Mesendoderm (in vitro differentiated cells): ENCODE results near the gene CREB3L2.

ENCODE experiments used
- DNase-seq: peaks from one replicate; pipeline ENCODE4 v3.0.0; 2013
- H2AK5ac ChIP-seq: 2 replicates; pipeline ENCODE4 v1.6.1; 2013; ENCODE audit warnings: low read length, inconsistent platforms
- H2BK120ac ChIP-seq: 2 replicates; pipeline ENCODE4 v1.6.1; 2013; ENCODE audit warnings: low read depth, mild to moderate bottlenecking, low read length, moderate library complexity, mixed read lengths
- H2BK15ac ChIP-seq: replicated peaks from 2 replicates; pipeline ENCODE4 v1.6.1; 2013; ENCODE audit warnings: low read depth, mild to moderate bottlenecking, moderate library complexity
- H2BK5ac ChIP-seq: 2 replicates; pipeline ENCODE4 v1.6.1; 2013; ENCODE audit warnings: low read length, inconsistent platforms
- H3K18ac ChIP-seq: 2 replicates; pipeline ENCODE4 v1.6.1; 2013; ENCODE audit warnings: mild to moderate bottlenecking, low read length, mixed read lengths
- H3K23ac ChIP-seq: one replicate; pipeline ENCODE4 v1.6.1; 2013; ENCODE audit warnings: low read length
- H3K27ac ChIP-seq: 2 replicates; pipeline ENCODE4 v1.5.1; 2013; ENCODE audit warnings: low read depth, mild to moderate bottlenecking, inconsistent platforms, low read length, moderate library complexity
- H3K27me3 ChIP-seq: 2 replicates; pipeline ENCODE4 v1.6.1; 2013; ENCODE audit warnings: low read length, control low read depth, mild to moderate bottlenecking, inconsistent platforms; ENCODE audit not compliant: insufficient read depth, poor library complexity
- H3K36me3 ChIP-seq: 2 replicates; pipeline ENCODE4 v1.6.1; 2013; ENCODE audit warnings: low read length, inconsistent platforms; ENCODE audit not compliant: control insufficient read depth, insufficient read depth
- H3K4ac ChIP-seq: one replicate; pipeline ENCODE4 v1.6.1; 2013; ENCODE audit warnings: low read depth, mild to moderate bottlenecking, low read length, moderate library complexity
- H3K4me1 ChIP-seq: 2 replicates; pipeline ENCODE4 v1.6.1; 2013; ENCODE audit warnings: low read depth, low read length, inconsistent platforms; ENCODE audit not compliant: control insufficient read depth
- H3K4me2 ChIP-seq: 2 replicates; pipeline ENCODE4 v1.6.1; 2013; ENCODE audit warnings: low read length
- H3K4me3 ChIP-seq: 2 replicates; pipeline ENCODE4 v1.5.1; 2013; ENCODE audit warnings: mild to moderate bottlenecking, low read length
- H3K56ac ChIP-seq: one replicate; pipeline ENCODE4 v1.6.1; 2013; ENCODE audit warnings: low read length
- H3K79me1 ChIP-seq: 2 replicates; pipeline ENCODE4 v1.6.1; 2013; ENCODE audit warnings: low read length, inconsistent platforms
- H3K79me2 ChIP-seq: 2 replicates; pipeline ENCODE4 v1.6.1; 2013; ENCODE audit warnings: mild to moderate bottlenecking, low read length; ENCODE audit not compliant: control insufficient read depth, insufficient read depth
- H3K9ac ChIP-seq: 2 replicates; pipeline ENCODE4 v1.6.1; 2013; ENCODE audit warnings: low read length, inconsistent platforms
- H4K5ac ChIP-seq: one replicate; pipeline ENCODE4 v1.6.1; 2013; ENCODE audit warnings: low read length
- H4K8ac ChIP-seq: one replicate; pipeline ENCODE4 v1.6.1; 2013; ENCODE audit warnings: low read depth, mild to moderate bottlenecking, control low read depth, low read length, moderate library complexity
- WGBS: extraction: QIAGEN DNeasy Blood & Tissue Kit; methylation state at CpG from one replicate; pipeline ENCODE4 v1.1.7; 2013; ENCODE audit warnings: low lambda C conversion rate, missing lambda C conversion rate; ENCODE audit not compliant: insufficient coverage; ENCODE audit errors: extremely low coverage; 5-methylcytosine and 5-hydroxymethylcytosine counted together

Gene CREB3L2

DNA sequence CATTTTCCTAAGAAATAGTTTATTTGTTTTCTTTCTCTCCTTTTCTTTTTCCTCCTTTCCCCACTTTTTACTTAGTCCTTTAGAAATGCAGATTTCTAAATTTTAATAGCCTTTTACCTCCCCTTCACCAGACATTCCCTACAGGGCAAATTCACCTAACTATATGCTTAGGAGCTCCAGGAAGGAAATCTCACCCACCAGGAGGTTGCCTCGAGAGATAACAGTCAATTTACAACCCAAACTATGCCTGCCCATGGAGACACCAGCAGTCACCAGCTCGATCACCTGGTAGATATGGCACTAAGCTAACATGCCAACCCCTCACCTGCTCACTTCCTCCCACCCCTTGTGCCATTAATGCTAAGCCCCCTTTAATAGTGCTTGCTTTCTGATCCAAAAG, 25.2 kb upstream of the CREB3L2 start:
- Histone ChIP-seq H3K4me1 (peaks cover 3% of the 10 kb centered on the region), H3K4me2 (no peak overlapping the region), H3K36me3 (no peaks in the 10 kb centered on the region), H3K27me3 (no peaks in the 10 kb centered on the region), H2BK120ac (no peak overlapping the region), H2BK15ac (no peak overlapping the region), H3K18ac (no peak overlapping the region), H3K27ac (no peak overlapping the region), H3K56ac (peak overlapping the region; percentile 69), H2AK5ac (no peak overlapping the region), H3K9ac (no peak overlapping the region), H3K23ac (no peak overlapping the region), H4K8ac (no peak overlapping the region), H3K79me1 (no peaks in the 10 kb centered on the region), H3K4ac (peak overlapping the region; percentile 22), H3K79me2 (no peaks in the 10 kb centered on the region), H4K5ac (no peak overlapping the region), H3K4me3 (no peak overlapping the region), H2BK5ac (peak overlapping the region; percentile 100)
- WGBS: no CpG with 5 or more reads among the region's 2 CpGs
- peak; percentile 69 for DNase-seq

DNA sequence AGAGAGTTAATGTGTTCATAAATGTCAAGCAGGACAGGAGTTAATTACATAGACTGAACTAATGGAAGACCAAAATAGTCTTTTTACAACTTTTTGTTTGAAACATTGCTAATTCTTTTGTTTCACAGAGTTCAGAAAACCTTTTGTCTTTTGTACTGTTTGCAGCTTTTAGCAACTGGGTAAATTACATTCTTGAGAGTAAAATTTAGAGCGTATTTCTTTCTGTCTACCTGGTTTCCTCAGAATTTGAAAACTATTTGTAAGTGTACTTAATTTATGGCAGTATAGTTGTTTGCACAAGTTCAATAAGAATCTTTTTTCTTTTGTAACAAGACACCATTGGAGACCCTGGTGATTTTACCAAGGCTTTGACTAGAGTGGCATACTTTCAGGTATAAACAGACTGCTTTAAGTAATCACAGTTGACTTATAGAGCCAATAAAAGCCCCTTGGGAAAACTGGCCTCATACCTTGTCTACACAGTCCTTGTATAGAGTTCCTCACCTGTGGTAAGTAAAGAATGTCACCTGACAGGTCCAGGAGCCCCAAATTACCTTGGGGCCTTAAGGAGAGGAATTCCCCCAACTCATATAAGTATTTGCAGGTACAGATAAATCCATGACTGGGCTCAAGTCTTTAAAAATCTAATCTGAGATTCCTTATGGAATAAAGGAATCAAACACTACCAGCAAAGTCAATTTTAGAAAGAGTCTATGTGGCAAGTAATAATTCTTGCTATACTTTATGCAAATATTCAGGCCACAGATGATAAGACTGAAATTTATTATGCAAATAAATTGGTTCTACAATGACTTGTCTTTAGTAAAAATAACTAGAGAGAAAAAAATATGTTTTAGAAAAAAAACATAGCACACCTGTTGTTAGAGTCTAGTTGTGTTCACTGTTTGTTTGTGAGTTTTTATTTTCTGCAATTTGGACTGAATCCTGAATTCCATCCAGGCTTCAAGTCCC, 23.6 kb upstream of the CREB3L2 start:
- Histone ChIP-seq H2BK120ac (no peak overlapping the region), H3K56ac (no peak overlapping the region), H3K79me1 (no peaks in the 10 kb centered on the region), H3K27ac (no peak overlapping the region), H3K4ac (no peak overlapping the region), H4K8ac (no peak overlapping the region), H3K79me2 (no peaks in the 10 kb centered on the region), H3K27me3 (no peaks in the 10 kb centered on the region), H2BK15ac (peak overlapping the region; percentile 74), H4K5ac (no peak overlapping the region), H2AK5ac (no peak overlapping the region), H3K23ac (no peak overlapping the region), H3K9ac (no peak overlapping the region), H3K18ac (no peak overlapping the region), H3K4me1 (peaks cover 3% of the 10 kb centered on the region), H2BK5ac (no peak overlapping the region), H3K36me3 (no peaks in the 10 kb centered on the region), H3K4me2 (no peak overlapping the region), H3K4me3 (no peak overlapping the region)
- DNase-seq: peak; percentile 53
- WGBS: no CpG with 5 or more reads among the region's 1 CpG

DNA sequence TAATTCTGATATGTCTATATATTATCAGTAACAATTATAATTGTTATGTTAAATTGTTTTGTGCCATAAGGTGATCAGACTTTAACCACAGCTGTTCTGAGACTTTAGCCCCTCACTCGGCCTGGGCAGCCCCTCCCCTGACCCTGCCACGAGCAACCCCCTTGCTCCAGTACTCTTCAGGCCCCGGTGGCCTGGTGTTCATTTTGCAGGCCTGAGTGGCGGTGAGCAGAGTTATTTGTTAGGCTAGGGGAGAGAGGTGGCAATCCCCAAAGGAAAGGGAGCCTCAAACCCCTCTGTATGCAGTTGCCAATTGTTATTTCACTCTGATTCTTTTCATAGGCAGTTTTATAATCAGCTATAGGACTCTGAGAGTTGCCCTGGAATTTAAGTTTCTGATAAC, 22.9 kb upstream of the CREB3L2 start:
- H3K56ac ChIP-seq: no peak overlapping the region
- H2BK120ac ChIP-seq: no peak overlapping the region
- no peaks in the 10 kb centered on the region for H3K79me1 ChIP-seq
- DNase-seq: no peak
- no CpG with 5 or more reads among the region's 4 CpGs for WGBS
- H3K36me3 ChIP-seq: no peaks in the 10 kb centered on the region
- H3K18ac ChIP-seq: no peak overlapping the region
- H4K8ac ChIP-seq: no peak overlapping the region
- H3K4me3 ChIP-seq: no peak overlapping the region
- no peaks in the 10 kb centered on the region for H3K27me3 ChIP-seq
- peak overlapping the region; percentile 77 for H2AK5ac ChIP-seq
- H3K27ac ChIP-seq: no peak overlapping the region
- no peak overlapping the region for H3K4ac ChIP-seq
- H3K23ac ChIP-seq: no peak overlapping the region
- H3K4me2 ChIP-seq: no peak overlapping the region
- H3K4me1 ChIP-seq: peaks cover 1% of the 10 kb centered on the region
- H3K79me2 ChIP-seq: no peaks in the 10 kb centered on the region
- no peak overlapping the region for H2BK15ac ChIP-seq
- peak overlapping the region; percentile 60 for H2BK5ac ChIP-seq
- no peak overlapping the region for H4K5ac ChIP-seq
- no peak overlapping the region for H3K9ac ChIP-seq

DNA sequence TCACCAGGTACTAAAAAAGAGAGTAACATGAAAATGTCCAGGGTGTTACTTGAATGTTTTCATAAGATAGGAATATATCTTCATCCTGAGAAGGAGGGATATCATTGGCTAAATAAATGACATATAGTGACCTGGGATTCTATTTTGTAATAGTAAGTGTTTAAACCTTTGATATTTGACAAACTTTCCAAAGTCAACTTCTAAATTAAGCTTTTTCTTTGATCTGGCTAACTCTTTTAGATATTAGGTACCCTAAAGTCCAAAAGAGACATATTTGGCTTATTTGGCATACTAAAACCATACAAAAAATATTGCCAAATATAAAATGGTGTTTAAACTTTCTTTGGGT, 22.4 kb upstream of the CREB3L2 start:
- Histone ChIP-seq H3K27ac (no peak overlapping the region), H3K4ac (no peak overlapping the region), H2AK5ac (no peak overlapping the region), H4K8ac (no peak overlapping the region), H4K5ac (no peak overlapping the region), H3K9ac (no peak overlapping the region), H3K18ac (no peak overlapping the region), H3K23ac (no peak overlapping the region), H3K36me3 (no peaks in the 10 kb centered on the region), H3K4me2 (no peak overlapping the region), H2BK5ac (no peak overlapping the region), H3K4me1 (peaks cover 1% of the 10 kb centered on the region), H3K4me3 (no peak overlapping the region), H2BK120ac (no peak overlapping the region), H2BK15ac (no peak overlapping the region), H3K79me1 (no peaks in the 10 kb centered on the region), H3K56ac (no peak overlapping the region), H3K27me3 (no peaks in the 10 kb centered on the region), H3K79me2 (no peaks in the 10 kb centered on the region)
- no peak for DNase-seq

DNA sequence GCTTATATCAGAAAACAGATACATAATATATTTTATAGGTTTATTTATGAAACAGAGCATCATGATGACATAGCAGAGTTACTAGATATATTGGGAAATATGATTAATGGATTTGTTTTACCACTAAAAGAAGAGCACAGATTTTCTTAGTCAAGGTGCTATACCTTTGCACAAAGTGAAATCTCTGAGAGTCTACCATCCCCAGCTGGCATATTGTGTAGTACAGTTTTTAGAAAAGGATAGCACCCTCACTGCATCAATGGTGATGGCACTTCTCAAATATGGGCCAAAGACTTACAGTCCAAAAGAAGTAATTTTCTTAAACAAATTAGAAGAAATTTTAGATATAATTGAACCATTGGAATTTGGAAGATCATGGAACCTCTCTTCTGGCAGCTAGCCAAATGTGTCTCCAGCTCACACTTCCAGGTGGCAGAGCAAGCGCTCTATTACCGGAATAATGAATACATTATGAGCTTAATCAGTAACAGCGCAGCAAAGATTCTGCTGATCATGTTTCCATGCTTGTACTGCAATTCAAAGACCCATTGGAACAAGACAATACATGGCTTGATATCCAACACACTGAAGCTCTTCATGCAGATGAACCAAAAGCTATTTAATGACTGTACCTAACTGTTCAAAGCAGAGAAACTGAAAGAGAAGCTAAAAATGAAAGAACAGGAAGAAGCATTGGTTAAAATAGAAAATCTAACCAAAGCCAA, 21.9 kb upstream of the CREB3L2 start:
- no peak overlapping the region for H3K23ac ChIP-seq
- no peak overlapping the region for H3K9ac ChIP-seq
- H3K4ac ChIP-seq: no peak overlapping the region
- no peak overlapping the region for H3K56ac ChIP-seq
- peak overlapping the region; percentile 45 for H3K18ac ChIP-seq
- H3K4me2 ChIP-seq: no peak overlapping the region
- H2AK5ac ChIP-seq: no peak overlapping the region
- peaks cover 1% of the 10 kb centered on the region for H3K4me1 ChIP-seq
- H3K79me2 ChIP-seq: no peaks in the 10 kb centered on the region
- DNase-seq: no peak
- H3K27me3 ChIP-seq: no peaks in the 10 kb centered on the region
- no peak overlapping the region for H3K27ac ChIP-seq
- no peak overlapping the region for H4K8ac ChIP-seq
- no peak overlapping the region for H2BK15ac ChIP-seq
- no peak overlapping the region for H3K4me3 ChIP-seq
- no peak overlapping the region for H2BK5ac ChIP-seq
- no peak overlapping the region for H4K5ac ChIP-seq
- no peaks in the 10 kb centered on the region for H3K79me1 ChIP-seq
- no peaks in the 10 kb centered on the region for H3K36me3 ChIP-seq
- no CpG with 5 or more reads among the region's 3 CpGs for WGBS
- no peak overlapping the region for H2BK120ac ChIP-seq
